Neural cell (in vitro differentiated cells): ENCODE measurements around the gene SUGCT.

Source experiments
- EZH2 ChIP-seq: fragments of 200-600, 300-800 bp; shearing (Covaris generic), sonication (generic); IDR thresholded peaks from 2 replicates; pipeline ENCODE4 v1.6.1; 2014; ENCODE audit warnings: antibody characterized with exemption, low read length, borderline replicate concordance, mild to moderate bottlenecking; ENCODE audit not compliant: insufficient read depth, poor library complexity, severe bottlenecking
- MXI1 ChIP-seq: fragments of 450-650 bp; conservative IDR thresholded peaks from 2 replicates; pipeline ENCODE4 v1.6.1; 2014; ENCODE audit warnings: antibody characterized with exemption, mild to moderate bottlenecking; ENCODE audit not compliant: poor library complexity, severe bottlenecking
- POLR2AphosphoS5 ChIP-seq: IDR thresholded peaks from 2 replicates; pipeline ENCODE4 v1.6.1; 2012
- RAD21 ChIP-seq: fragments of 450-650 bp; conservative IDR thresholded peaks from 2 replicates; pipeline ENCODE4 v1.6.1; 2014; ENCODE audit warnings: antibody characterized with exemption, mild to moderate bottlenecking, moderate library complexity
- TF ChIP-seq, protein P1 (sequence below): fragments of 450-650 bp; IDR thresholded peaks from 2 replicates; pipeline ENCODE4 v1.5.1; 2014; ENCODE audit warnings: antibody characterized with exemption, mild to moderate bottlenecking, moderate library complexity; ENCODE audit not compliant: poor library complexity, severe bottlenecking

DNA sequence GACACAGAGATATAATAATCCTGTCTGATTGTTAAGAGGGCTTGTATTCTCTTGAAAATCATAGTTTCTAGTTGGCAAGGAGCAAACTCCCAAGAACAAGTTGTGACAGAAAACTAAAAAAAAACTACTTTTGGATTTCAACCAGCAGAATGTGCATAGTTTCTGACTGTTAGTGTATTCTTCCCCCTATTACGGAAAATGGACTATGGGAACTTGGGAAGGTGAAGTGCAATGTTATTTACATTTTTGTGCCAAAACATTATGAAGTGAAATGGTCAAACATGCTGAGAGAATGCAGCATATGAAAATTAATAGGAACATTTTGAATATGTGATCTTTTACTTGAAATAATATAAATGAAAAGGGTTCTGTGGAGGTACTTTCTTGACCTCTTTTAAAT, 660.8 kb downstream of the SUGCT start:
- TF ChIP-seq, protein P1, sequence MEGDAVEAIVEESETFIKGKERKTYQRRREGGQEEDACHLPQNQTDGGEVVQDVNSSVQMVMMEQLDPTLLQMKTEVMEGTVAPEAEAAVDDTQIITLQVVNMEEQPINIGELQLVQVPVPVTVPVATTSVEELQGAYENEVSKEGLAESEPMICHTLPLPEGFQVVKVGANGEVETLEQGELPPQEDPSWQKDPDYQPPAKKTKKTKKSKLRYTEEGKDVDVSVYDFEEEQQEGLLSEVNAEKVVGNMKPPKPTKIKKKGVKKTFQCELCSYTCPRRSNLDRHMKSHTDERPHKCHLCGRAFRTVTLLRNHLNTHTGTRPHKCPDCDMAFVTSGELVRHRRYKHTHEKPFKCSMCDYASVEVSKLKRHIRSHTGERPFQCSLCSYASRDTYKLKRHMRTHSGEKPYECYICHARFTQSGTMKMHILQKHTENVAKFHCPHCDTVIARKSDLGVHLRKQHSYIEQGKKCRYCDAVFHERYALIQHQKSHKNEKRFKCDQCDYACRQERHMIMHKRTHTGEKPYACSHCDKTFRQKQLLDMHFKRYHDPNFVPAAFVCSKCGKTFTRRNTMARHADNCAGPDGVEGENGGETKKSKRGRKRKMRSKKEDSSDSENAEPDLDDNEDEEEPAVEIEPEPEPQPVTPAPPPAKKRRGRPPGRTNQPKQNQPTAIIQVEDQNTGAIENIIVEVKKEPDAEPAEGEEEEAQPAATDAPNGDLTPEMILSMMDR = no peak
- TF ChIP-seq POLR2AphosphoS5 (no peak), MXI1 (no peak), EZH2 (no peak), RAD21 (no peak)
